ENCODE data around the gene RELN. TPM values are rescaled to one million over a fixed set of nuclear protein-coding genes. Genes with fewer than 3 reads are reported as not detected.

The RELN gene
- total and polyA plus RNA-seq, 4 experiments from 2014 or later: not detected

GRCh38 chr7:103983201-103983977, 6.1 kb downstream of the RELN start:
- Histone ChIP-seq H3K9me3 (ENCODE audit: control insufficient read depth in 1 of 2, low read length in 2 of 2) (no peaks in the 10 kb centered on the region), H3K27ac (ENCODE audit: low read depth, low read length) (no peak overlapping the region), H3K4me1 (ENCODE audit: insufficient read depth, low read length) (no peaks in the 10 kb centered on the region), H3K36me3 (ENCODE audit: insufficient read depth, low read length) (no peaks in the 10 kb centered on the region), H3K27me3 (ENCODE audit: insufficient read depth, low read length) (no peaks in the 10 kb centered on the region), H3K4me3 (ENCODE audit: low read length in 2 of 2) (no peak overlapping the region)
- Mint-ChIP-seq H3K27me3 (peaks cover 8 to 9% of the 10 kb centered on the region in 2 donors), H3K9me3 (no peaks in the 10 kb centered on the region), H3K4me1 (peaks cover 0 to 2% (median 1%) of the 10 kb centered on the region in 4 donors), H3K36me3 (no peaks in the 10 kb centered on the region), H3K4me3 (no peak overlapping the region), H3K27ac (no peak overlapping the region)
- intact Hi-C loops (cut with micrococcal nuclease): no loop called here
- ChIA-PET POLR2A (ENCODE audit: partially characterized antibody) (no interaction called here), CTCF (ENCODE audit: partially characterized antibody) (no interaction called here)
- DNase-seq: no peak

DNA sequence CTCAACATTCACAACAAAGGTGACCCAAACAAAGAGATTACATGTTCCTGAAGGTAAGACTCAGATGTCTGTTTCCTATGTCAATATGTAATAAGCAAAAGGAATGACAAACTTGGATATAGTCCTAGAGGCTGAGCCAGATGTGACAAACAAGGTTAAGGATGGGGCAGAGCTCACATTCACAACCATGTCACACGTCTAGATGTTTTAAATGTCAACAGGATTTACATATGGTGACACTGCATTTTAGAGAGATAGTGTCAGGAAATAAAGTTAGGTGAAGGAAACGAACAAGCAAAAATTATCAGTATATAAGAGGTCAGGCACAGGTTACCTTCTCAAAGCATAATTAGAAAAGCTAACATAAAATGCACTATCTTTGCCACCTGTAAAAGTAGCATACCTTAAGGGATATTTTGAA, 8.4 kb downstream of the RELN start:
- H3K9me3 Mint-ChIP-seq: peaks cover 0 to 2% (median 0%) of the 10 kb centered on the region in 8 donors
- intact Hi-C loops (cut with micrococcal nuclease): no loop called here
- H3K27ac Mint-ChIP-seq: no peak overlapping the region
- no peak for DNase-seq
- H3K4me3 ChIP-seq (ENCODE audit: low read length in 2 of 2): no peak overlapping the region
- H3K4me1 ChIP-seq (ENCODE audit: insufficient read depth, low read length): no peaks in the 10 kb centered on the region
- no peaks in the 10 kb centered on the region for H3K36me3 Mint-ChIP-seq
- no peaks in the 10 kb centered on the region for H3K9me3 ChIP-seq (ENCODE audit: control insufficient read depth in 1 of 2, low read length in 2 of 2)
- CTCF ChIA-PET (ENCODE audit: partially characterized antibody): no interaction called here
- H3K4me1 Mint-ChIP-seq: no peaks in the 10 kb centered on the region
- no peaks in the 10 kb centered on the region for H3K36me3 ChIP-seq (ENCODE audit: insufficient read depth, low read length)
- H3K27me3 Mint-ChIP-seq: peaks cover 1 to 7% of the 10 kb centered on the region in 2 donors
- H3K4me3 Mint-ChIP-seq: no peak overlapping the region
- H3K27ac ChIP-seq (ENCODE audit: low read depth, low read length): no peak overlapping the region
- no peaks in the 10 kb centered on the region for H3K27me3 ChIP-seq (ENCODE audit: insufficient read depth, low read length)
- POLR2A ChIA-PET (ENCODE audit: partially characterized antibody): no interaction called here

DNA sequence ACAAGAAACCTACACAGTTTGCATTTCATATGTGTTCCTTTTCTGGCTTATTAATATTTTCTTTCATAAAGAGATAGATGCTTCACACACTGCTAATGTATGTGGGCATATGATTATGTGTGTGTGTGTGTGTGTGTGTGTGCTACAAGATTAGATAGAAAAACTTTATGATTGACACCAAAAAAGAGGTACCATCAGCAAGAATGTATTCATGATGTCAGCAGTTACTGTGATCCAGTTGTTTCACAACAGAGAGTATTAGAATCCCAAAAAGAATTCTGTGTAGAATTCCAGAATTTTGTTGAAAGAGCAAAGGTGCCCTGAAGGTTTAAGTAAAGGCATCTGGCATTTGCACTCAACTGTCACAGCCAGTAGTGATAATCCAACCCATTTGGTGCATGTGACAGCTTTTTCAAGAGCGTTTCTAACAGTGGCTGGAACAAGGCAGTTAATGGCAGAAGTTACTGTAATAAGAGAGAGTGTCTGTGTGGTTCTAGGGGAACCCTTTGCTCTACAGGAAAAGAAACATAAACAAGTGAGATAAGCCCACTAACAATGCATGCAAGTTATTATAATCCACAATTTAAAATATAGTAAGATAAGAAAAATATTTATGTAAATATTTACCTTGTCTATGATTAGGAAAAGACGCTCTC, 16.6 kb downstream of the RELN start:
- Mint-ChIP-seq H3K27ac (no peak overlapping the region), H3K9me3 (peaks cover 0 to 2% (median 0%) of the 10 kb centered on the region in 8 donors), H3K36me3 (no peaks in the 10 kb centered on the region), H3K27me3 (peaks cover 2 to 10% of the 10 kb centered on the region in 2 donors), H3K4me1 (no peaks in the 10 kb centered on the region), H3K4me3 (no peak overlapping the region)
- no peak for DNase-seq
- Histone ChIP-seq H3K9me3 (ENCODE audit: control insufficient read depth in 1 of 2, low read length in 2 of 2) (no peaks in the 10 kb centered on the region), H3K36me3 (ENCODE audit: insufficient read depth, low read length) (no peaks in the 10 kb centered on the region), H3K4me1 (ENCODE audit: insufficient read depth, low read length) (no peaks in the 10 kb centered on the region), H3K27me3 (ENCODE audit: insufficient read depth, low read length) (no peaks in the 10 kb centered on the region), H3K4me3 (ENCODE audit: low read length in 2 of 2) (no peak overlapping the region), H3K27ac (ENCODE audit: low read depth, low read length) (no peak overlapping the region)
- CTCF ChIA-PET (ENCODE audit: partially characterized antibody): no interaction called here
- POLR2A ChIA-PET (ENCODE audit: partially characterized antibody): no interaction called here
- intact Hi-C loops (cut with micrococcal nuclease): no loop called here

- Mint-ChIP-seq H3K9me3 (no peaks in the 10 kb centered on the region), H3K27me3 (peaks cover 4 to 8% of the 10 kb centered on the region in 2 donors), H3K4me3 (no peak overlapping the region), H3K27ac (no peak overlapping the region), H3K4me1 (no peaks in the 10 kb centered on the region), H3K36me3 (no peaks in the 10 kb centered on the region)
- Histone ChIP-seq H3K27ac (ENCODE audit: low read depth, low read length) (no peak overlapping the region), H3K36me3 (ENCODE audit: insufficient read depth, low read length) (no peaks in the 10 kb centered on the region), H3K4me3 (ENCODE audit: low read length in 2 of 2) (no peak overlapping the region), H3K9me3 (ENCODE audit: control insufficient read depth in 1 of 2, low read length in 2 of 2) (no peaks in the 10 kb centered on the region), H3K4me1 (ENCODE audit: insufficient read depth, low read length) (no peaks in the 10 kb centered on the region), H3K27me3 (ENCODE audit: insufficient read depth, low read length) (no peaks in the 10 kb centered on the region)
- POLR2A ChIA-PET (ENCODE audit: partially characterized antibody): no interaction called here
- CTCF ChIA-PET (ENCODE audit: partially characterized antibody): no interaction called here
- intact Hi-C loops (cut with micrococcal nuclease): no loop called here
- no peak for DNase-seq
Measured at GRCh38 chr7:103967401-103967800, 22.1 kb downstream of the RELN start.

- POLR2A ChIA-PET (ENCODE audit: partially characterized antibody): no interaction called here
- no peaks in the 10 kb centered on the region for H3K36me3 ChIP-seq (ENCODE audit: insufficient read depth, low read length)
- H3K9me3 Mint-ChIP-seq: no peaks in the 10 kb centered on the region
- no peaks in the 10 kb centered on the region for H3K27me3 ChIP-seq (ENCODE audit: insufficient read depth, low read length)
- H3K4me1 Mint-ChIP-seq: no peaks in the 10 kb centered on the region
- no peaks in the 10 kb centered on the region for H3K4me1 ChIP-seq (ENCODE audit: insufficient read depth, low read length)
- no peaks in the 10 kb centered on the region for H3K36me3 Mint-ChIP-seq
- no peak overlapping the region for H3K27ac ChIP-seq (ENCODE audit: low read depth, low read length)
- H3K9me3 ChIP-seq (ENCODE audit: control insufficient read depth in 1 of 2, low read length in 2 of 2): no peaks in the 10 kb centered on the region
- CTCF ChIA-PET (ENCODE audit: partially characterized antibody): no interaction called here
- no peak for DNase-seq
- no peak overlapping the region for H3K27ac Mint-ChIP-seq
- H3K4me3 Mint-ChIP-seq: no peak overlapping the region
- no peak overlapping the region for H3K4me3 ChIP-seq (ENCODE audit: low read length in 2 of 2)
- intact Hi-C loops (cut with micrococcal nuclease): no loop called here
- peaks cover 4 to 8% of the 10 kb centered on the region in 2 donors for H3K27me3 Mint-ChIP-seq
Measured at GRCh38 chr7:103966593-103967277, 22.7 kb downstream of the RELN start.

DNA sequence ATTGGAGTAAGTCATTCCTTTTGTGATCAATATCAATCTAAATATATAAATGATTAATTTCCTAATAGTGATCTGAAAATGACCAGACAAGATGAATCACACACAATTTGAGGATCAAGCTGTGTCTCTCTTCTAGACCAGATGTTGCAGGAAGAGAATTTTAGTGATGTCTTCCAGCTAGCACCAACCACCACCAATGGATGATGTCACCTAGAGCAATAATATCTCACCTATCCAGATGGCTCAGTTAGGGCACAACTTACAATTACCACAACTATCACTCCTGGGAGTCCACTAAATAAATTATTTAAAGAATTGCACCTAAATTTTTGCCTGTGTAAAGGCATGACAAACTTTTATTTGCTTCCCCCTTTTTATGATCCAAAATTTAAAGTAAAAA, 25.2 kb downstream of the RELN start:
- H3K27me3 ChIP-seq (ENCODE audit: insufficient read depth, low read length): no peaks in the 10 kb centered on the region
- Mint-ChIP-seq H3K27ac (no peak overlapping the region), H3K9me3 (no peaks in the 10 kb centered on the region), H3K4me3 (no peak overlapping the region), H3K36me3 (no peaks in the 10 kb centered on the region), H3K27me3 (peaks cover 4 to 11% of the 10 kb centered on the region in 2 donors), H3K4me1 (no peaks in the 10 kb centered on the region)
- H3K4me3 ChIP-seq (ENCODE audit: low read length in 2 of 2): no peak overlapping the region
- H3K36me3 ChIP-seq (ENCODE audit: insufficient read depth, low read length): no peaks in the 10 kb centered on the region
- H3K4me1 ChIP-seq (ENCODE audit: insufficient read depth, low read length): no peaks in the 10 kb centered on the region
- ChIA-PET CTCF (ENCODE audit: partially characterized antibody) (no interaction called here), POLR2A (ENCODE audit: partially characterized antibody) (no interaction called here)
- no peak overlapping the region for H3K27ac ChIP-seq (ENCODE audit: low read depth, low read length)
- no peak for DNase-seq
- no peaks in the 10 kb centered on the region for H3K9me3 ChIP-seq (ENCODE audit: control insufficient read depth in 1 of 2, low read length in 2 of 2)
- intact Hi-C loops (cut with micrococcal nuclease): no loop called here

GRCh38 chr7:103962070-103962469, 27.4 kb downstream of the RELN start:
- peaks cover 4 to 13% of the 10 kb centered on the region in 2 donors for H3K27me3 Mint-ChIP-seq
- POLR2A ChIA-PET (ENCODE audit: partially characterized antibody): no interaction called here

More at GRCh38 chr7:103962070-103962469, 27.4 kb downstream of the RELN start:
- H3K9me3 Mint-ChIP-seq: no peaks in the 10 kb centered on the region
- intact Hi-C loops (cut with micrococcal nuclease): no loop called here
- H3K4me3 Mint-ChIP-seq: no peak overlapping the region
- no peaks in the 10 kb centered on the region for H3K4me1 Mint-ChIP-seq
- no peaks in the 10 kb centered on the region for H3K36me3 Mint-ChIP-seq
- Histone ChIP-seq H3K4me1 (ENCODE audit: insufficient read depth, low read length) (no peaks in the 10 kb centered on the region), H3K27me3 (ENCODE audit: insufficient read depth, low read length) (no peaks in the 10 kb centered on the region), H3K4me3 (ENCODE audit: low read length in 2 of 2) (no peak overlapping the region), H3K27ac (ENCODE audit: low read depth, low read length) (no peak overlapping the region), H3K9me3 (ENCODE audit: control insufficient read depth in 1 of 2, low read length in 2 of 2) (no peaks in the 10 kb centered on the region), H3K36me3 (ENCODE audit: insufficient read depth, low read length) (no peaks in the 10 kb centered on the region)
- H3K27ac Mint-ChIP-seq: no peak overlapping the region
- DNase-seq: no peak
- CTCF ChIA-PET (ENCODE audit: partially characterized antibody): no interaction called here

All from CD4-positive, alpha-beta memory T cell (primary cell).